Right lobe of liver (tissue), 6 donors: ENCODE results near the gene ADGRG3. TPM values are rescaled to one million over a fixed set of nuclear protein-coding genes. Genes with fewer than 3 reads are reported as not detected.

Source experiments
- ATAC-seq, 4 donors: fragments of 200-7000 bp; cut with Tn5 transposase; one replicate each; pipeline ENCODE4 v1.9.1; 2020; ENCODE audit warnings: mild to moderate bottlenecking in 4 of 4, moderate library complexity in 4 of 4
- DNase-seq, 3 donors: peaks; one replicate each; pipeline ENCODE4 v3.0.0-alpha.2; 2020
- H3K27ac ChIP-seq, 3 donors: fragments of 200-600 bp; one replicate each; pipeline ENCODE4 v1.8.0; 2022
- H3K27me3 ChIP-seq, 2 donors: fragments of 200-600 bp; one replicate each; pipeline ENCODE4 v1.8.0; 2022
- H3K36me3 ChIP-seq, 4 donors: fragments of 200-600 bp; sonication (generic) in 1 of 4; one replicate each; pipeline versions ENCODE4 v1.5.1 to v1.8.0; 2017 to 2022; ENCODE audit warnings: control low read depth in 1 of 4
- H3K4me1 ChIP-seq, 4 donors: fragments of 200-600 bp; sonication (generic) in 1 of 4; one replicate each; pipeline versions ENCODE4 v1.5.1 to v1.8.0; 2017 to 2022; ENCODE audit warnings: control low read depth in 1 of 4
- H3K4me3 ChIP-seq, 3 donors: fragments of 200-600 bp; one replicate each; pipeline ENCODE4 v1.8.0; 2022
- H3K9me3 ChIP-seq, 4 donors: fragments of 200-600 bp; sonication (generic) in 1 of 4; one replicate each; pipeline versions ENCODE4 v1.5.1 to v1.8.0; 2017 to 2022; ENCODE audit warnings: control low read depth in 1 of 4
- POLR2A ChIP-seq: fragments of 450-650 bp; IDR thresholded peaks from one replicate; pipeline ENCODE4 v1.6.1; 2017; ENCODE audit warnings: antibody characterized with exemption, mild to moderate bottlenecking
- WGBS: methylation state at CpG from one replicate; pipeline ENCODE4 v1.1.6; 2018; ENCODE audit warnings: low coverage, low lambda C conversion rate; ENCODE audit not compliant: insufficient coverage; ENCODE audit errors: missing lambda C conversion rate; 5-methylcytosine and 5-hydroxymethylcytosine counted together
- intact Hi-C, 2 donors: fragments of 100-400 bp; cut with DNase I; formaldehyde crosslinking; loops; one replicate each; pipeline versions ENCODE4 v1.11.2 to v1.14.1; 2022
- total RNA-seq, 6 experiments: library from RNA; depleted of rRNA in 2 of 6; stranded (reverse); fragments of >200 nt in 2 of 6; fragmentation: NEBNext Ultra II Directional in 3 of 6; extraction: Animal tissue kit (Norgen Biotek cat#: 25700) in 3 of 6; gene quantifications; one replicate each; pipeline versions ENCODE4 v1.1.0 to v1.2.4, GENCODE V29; 2016 to 2023
- TF ChIP-seq, protein P1 (sequence below), 4 donors: fragments of 200-600 bp in 3 of 4; fragments of 450-650 bp in 1 of 4; IDR thresholded peaks; one replicate each; pipeline versions ENCODE4 v1.5.1 to v1.8.0; 2016 to 2022; ENCODE audit warnings: antibody characterized with exemption in 4 of 4, mild to moderate bottlenecking in 2 of 4
- donor health status: DM: no; HTN: yes; CAD: no.
- donor health status: DM: no; HTN: no; CAD: no.
- donor health status: DM: no; HTN: no; CAD: no.
- donor health status: DM: no; HTN: yes; CAD: no.
- donor health status: DM: no; HTN: yes; CAD: no.

The ADGRG3 gene
- total RNA-seq, 6 experiments from 2014 or later = 0.37 to 1.6 (median 0.83) TPM

DNA sequence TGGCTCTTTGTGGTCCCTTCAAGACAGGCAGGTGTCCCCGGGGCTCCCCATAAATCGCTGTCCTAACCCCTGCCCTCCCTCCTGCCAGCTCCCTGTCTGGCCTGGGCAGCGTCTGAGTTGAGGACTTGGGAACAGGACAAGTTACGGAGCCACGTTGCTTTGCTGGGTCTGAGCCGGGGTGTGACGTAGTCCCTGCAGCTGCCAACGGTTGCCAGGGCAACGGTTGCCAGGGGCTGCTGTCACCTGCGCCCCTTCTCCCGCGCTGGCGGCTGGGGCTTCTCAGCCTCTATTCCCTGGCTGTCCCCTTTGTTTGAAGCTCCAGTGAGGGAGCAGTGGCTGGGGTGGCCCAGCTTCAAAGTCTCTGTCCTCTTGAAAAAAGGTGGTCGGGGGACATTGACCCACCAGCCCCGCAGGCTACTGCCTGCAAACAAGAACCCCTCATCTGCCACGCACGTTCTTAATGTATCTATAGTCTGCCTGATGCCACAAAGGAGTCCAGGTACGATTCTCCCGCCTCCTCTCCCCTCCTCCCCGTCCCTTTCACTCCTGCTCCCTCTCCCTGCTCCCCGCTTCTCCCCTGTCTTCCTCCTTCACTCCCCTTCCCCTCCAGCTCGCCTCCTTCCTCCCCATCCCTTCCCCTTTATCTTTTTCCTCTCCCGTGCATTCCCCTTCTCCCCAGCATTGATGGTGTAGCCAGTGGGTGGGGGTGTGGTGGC, 28.8 kb upstream of the ADGRG3 start:
- DNase-seq (peak; percentile 57 to 71 (median 70)), ATAC-seq (peak; percentile 52 to 62 (median 58))
- no peaks in the 10 kb centered on the region for H3K36me3 ChIP-seq
- H3K4me1 ChIP-seq = peaks cover 0 to 18% (median 0%) of the 10 kb centered on the region in 4 donors
- H3K27me3 ChIP-seq = no peaks in the 10 kb centered on the region
- peak overlapping the region in 1 of 3 donors; percentile 47 for H3K27ac ChIP-seq
- 38% methylated on average over 8 of the region's 23 CpGs for WGBS
- H3K4me3 ChIP-seq = peak overlapping the region in 2 of 3 donors; percentile 5 to 11
- no peaks in the 10 kb centered on the region for H3K9me3 ChIP-seq
- TF ChIP-seq, protein P1, sequence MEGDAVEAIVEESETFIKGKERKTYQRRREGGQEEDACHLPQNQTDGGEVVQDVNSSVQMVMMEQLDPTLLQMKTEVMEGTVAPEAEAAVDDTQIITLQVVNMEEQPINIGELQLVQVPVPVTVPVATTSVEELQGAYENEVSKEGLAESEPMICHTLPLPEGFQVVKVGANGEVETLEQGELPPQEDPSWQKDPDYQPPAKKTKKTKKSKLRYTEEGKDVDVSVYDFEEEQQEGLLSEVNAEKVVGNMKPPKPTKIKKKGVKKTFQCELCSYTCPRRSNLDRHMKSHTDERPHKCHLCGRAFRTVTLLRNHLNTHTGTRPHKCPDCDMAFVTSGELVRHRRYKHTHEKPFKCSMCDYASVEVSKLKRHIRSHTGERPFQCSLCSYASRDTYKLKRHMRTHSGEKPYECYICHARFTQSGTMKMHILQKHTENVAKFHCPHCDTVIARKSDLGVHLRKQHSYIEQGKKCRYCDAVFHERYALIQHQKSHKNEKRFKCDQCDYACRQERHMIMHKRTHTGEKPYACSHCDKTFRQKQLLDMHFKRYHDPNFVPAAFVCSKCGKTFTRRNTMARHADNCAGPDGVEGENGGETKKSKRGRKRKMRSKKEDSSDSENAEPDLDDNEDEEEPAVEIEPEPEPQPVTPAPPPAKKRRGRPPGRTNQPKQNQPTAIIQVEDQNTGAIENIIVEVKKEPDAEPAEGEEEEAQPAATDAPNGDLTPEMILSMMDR (IDR thresholded peaks at IDR 0.05) = no peak
- no peak for TF ChIP-seq POLR2A
- intact Hi-C loops = no loop called here

DNA sequence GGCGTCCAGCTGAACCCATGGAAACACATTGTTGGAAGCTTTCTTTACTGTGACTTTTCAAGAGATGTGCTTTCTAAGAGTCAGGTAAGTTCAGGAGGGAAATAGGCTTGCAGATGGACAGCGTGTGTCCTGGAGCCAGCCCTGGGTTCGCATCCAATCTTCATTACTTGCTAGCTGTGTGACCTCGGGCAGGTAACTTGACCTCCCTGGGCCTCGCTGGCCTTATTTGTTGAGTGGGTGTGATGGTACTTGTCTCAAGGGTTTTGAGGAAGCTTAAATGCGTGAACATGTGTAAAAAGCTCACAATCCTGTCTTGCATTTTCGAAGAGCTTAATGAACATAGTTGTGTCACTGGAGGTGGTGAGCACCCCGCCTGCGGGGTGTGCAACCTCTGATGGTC, 27.9 kb upstream of the ADGRG3 start:
- Histone ChIP-seq H3K4me3 (no peak overlapping the region), H3K9me3 (no peaks in the 10 kb centered on the region), H3K36me3 (no peaks in the 10 kb centered on the region), H3K27me3 (no peaks in the 10 kb centered on the region), H3K27ac (no peak overlapping the region), H3K4me1 (peaks cover 0 to 13% (median 0%) of the 10 kb centered on the region in 4 donors)
- WGBS = 94% methylated on average over 6 of the region's 9 CpGs
- no peak for DNase-seq
- intact Hi-C loops = no loop called here
- no peak for ATAC-seq
- TF ChIP-seq, protein P1 (IDR thresholded peaks at IDR 0.05) = no peak
- TF ChIP-seq POLR2A = no peak

DNA sequence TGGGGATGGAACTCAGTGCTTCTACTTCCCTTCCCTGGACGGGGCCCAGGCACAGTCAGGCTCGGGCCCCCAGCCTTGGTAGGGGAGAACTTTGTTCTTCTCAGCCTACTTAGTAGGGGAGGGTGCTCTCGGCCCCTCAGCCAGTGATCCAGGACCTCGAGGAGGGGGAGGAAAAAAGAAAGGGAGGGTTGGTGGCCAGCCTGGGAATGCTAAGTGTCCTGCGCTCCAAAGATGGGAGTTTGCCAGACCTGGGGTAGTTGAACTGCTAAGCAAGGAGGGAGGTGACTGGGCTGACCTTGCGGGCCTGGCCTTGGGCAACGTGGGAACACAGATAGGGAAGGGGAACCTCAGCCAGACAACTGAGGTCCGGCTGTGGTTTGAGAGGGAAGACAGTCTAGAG, 27.5 kb upstream of the ADGRG3 start:
- Histone ChIP-seq H3K4me3 (no peak overlapping the region), H3K27ac (no peak overlapping the region), H3K4me1 (peaks cover 0 to 11% (median 0%) of the 10 kb centered on the region in 4 donors), H3K9me3 (no peaks in the 10 kb centered on the region), H3K36me3 (no peaks in the 10 kb centered on the region), H3K27me3 (no peaks in the 10 kb centered on the region)
- DNase-seq (no peak), ATAC-seq (no peak)
- WGBS = 50% methylated on average over 4 of the region's 8 CpGs
- intact Hi-C loops = no loop called here
- TF ChIP-seq, protein P1 (IDR thresholded peaks at IDR 0.05) = no peak
- no peak for TF ChIP-seq POLR2A

DNA sequence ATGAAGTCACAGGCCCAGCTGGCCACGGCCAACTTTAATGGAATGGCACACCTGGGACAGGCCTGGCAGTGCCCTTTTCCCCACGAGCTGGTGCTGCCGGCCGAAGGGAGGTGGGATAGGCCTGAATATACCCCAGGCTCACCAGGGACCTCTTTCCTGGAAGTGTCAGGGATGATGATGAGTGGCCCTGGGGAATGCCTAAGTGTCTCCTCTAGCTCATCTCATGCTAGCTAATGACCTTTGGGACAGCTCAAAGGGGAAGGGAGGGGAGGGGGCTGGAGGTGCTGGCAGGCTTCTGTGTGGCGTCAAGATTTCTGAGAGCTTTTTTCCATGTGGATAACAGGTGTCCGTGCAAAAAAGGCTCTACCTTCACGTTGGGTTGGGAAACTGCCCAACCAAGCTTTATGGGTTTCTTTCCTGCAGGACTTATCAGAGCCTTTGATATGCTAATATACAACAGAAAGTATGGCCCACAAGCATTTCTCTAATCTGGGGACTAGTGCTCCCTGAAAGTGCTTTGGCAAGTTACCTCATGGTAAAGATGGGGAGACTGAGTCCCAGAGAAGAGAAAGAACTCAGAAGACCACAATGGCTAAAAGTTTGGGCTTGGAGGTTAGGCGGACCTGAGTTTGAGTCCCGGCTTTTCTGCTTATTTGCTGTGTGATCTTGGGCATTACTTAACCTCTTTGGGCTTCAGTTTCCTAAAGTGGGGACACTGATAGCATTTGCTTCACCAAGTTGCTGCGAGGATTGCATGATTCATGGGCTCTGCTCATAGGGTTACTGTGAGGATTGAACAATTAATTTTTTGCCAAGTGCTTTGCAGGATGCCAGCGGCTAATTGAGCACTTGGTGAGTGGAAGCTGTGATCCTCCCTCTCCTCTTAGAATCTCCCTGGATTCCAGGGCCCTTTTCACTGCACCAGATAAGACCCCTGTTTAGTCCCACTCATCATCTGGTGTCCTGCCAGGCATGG, 25.7 kb upstream of the ADGRG3 start:
- no peak overlapping the region for H3K27ac ChIP-seq
- WGBS = 71% methylated on average over 9 of the region's 11 CpGs

More for the DNA sequence above, 25.7 kb upstream of the ADGRG3 start:
- Histone ChIP-seq H3K9me3 (no peaks in the 10 kb centered on the region), H3K4me3 (no peak overlapping the region), H3K27me3 (no peaks in the 10 kb centered on the region), H3K4me1 (peaks cover 0 to 6% (median 0%) of the 10 kb centered on the region in 4 donors), H3K36me3 (no peaks in the 10 kb centered on the region)
- TF ChIP-seq POLR2A = no peak
- TF ChIP-seq, protein P1 (IDR thresholded peaks at IDR 0.05) = no peak
- DNase-seq (no peak), ATAC-seq (no peak)
- intact Hi-C loops = no loop called here
